Spleen (tissue), 11 donors: ENCODE results near the gene BTBD1. TPM values are rescaled to one million over a fixed set of nuclear protein-coding genes. Genes with fewer than 3 reads are reported as not detected.
"Not testable (repeated sequence)": the region's sequence is repeated elsewhere in the genome, so short reads cannot be mapped to it uniquely, and the experiment has no call there.

Experiments
- DNase-seq: peaks from one replicate; pipeline ENCODE4 v3.0.0-alpha.2; 2020
- H3K27ac ChIP-seq, 8 donors: fragments of 200-600 bp; sonication (generic) in 7 of 8; 1 replicate in 4 of 8; 2 replicates in 4 of 8; pipeline versions ENCODE4 v1.5.0 to v1.8.0; 2016 to 2021; ENCODE audit warnings: inconsistent platforms in 4 of 8, mild to moderate bottlenecking in 4 of 8, moderate library complexity in 1 of 8
- H3K27me3 ChIP-seq, 7 donors: fragments of 200-600 bp; sonication (generic) in 6 of 7; replicated peaks in 1 of 7; 1 replicate in 4 of 7; 2 replicates in 3 of 7; pipeline versions ENCODE4 v1.5.0 to v1.8.0; 2016 to 2021; ENCODE audit warnings: inconsistent platforms in 3 of 7, mild to moderate bottlenecking in 1 of 7
- H3K36me3 ChIP-seq, 6 donors: fragments of 200-600 bp; sonication (generic) in 5 of 6; 1 replicate in 4 of 6; 2 replicates in 2 of 6; pipeline versions ENCODE4 v1.5.0 to v1.8.0; 2016 to 2021; ENCODE audit warnings: inconsistent platforms in 2 of 6
- H3K4me1 ChIP-seq, 6 donors: fragments of 200-600 bp; sonication (generic) in 5 of 6; 1 replicate in 3 of 6; 2 replicates in 3 of 6; pipeline versions ENCODE4 v1.5.0 to v1.8.0; 2016 to 2021; ENCODE audit warnings: inconsistent platforms in 3 of 6
- H3K4me3 ChIP-seq, 8 donors: fragments of 200-600 bp; sonication (generic) in 7 of 8; 1 replicate in 4 of 8; 2 replicates in 4 of 8; pipeline versions ENCODE4 v1.5.0 to v1.8.0; 2016 to 2021; ENCODE audit warnings: inconsistent platforms in 4 of 8, mild to moderate bottlenecking in 4 of 8, moderate library complexity in 2 of 8
- H3K9me3 ChIP-seq, 8 donors: fragments of 200-600 bp; sonication (generic) in 7 of 8; 1 replicate in 4 of 8; 2 replicates in 4 of 8; pipeline versions ENCODE4 v1.5.0 to v1.8.0; 2016 to 2021; ENCODE audit warnings: inconsistent platforms in 4 of 8
- POLR2A ChIP-seq, 3 donors: fragments of 450-650 bp; IDR thresholded peaks; one replicate each; pipeline ENCODE4 v1.5.1; 2017; ENCODE audit warnings: antibody characterized with exemption in 3 of 3, mild to moderate bottlenecking in 1 of 3
- POLR2AphosphoS5 ChIP-seq, 3 donors: sonication (generic); formaldehyde crosslinking; IDR thresholded peaks; one replicate each; pipeline ENCODE4 v1.5.1; 2017; ENCODE audit warnings: antibody characterized with exemption in 3 of 3
- WGBS, 5 donors: extraction: QIAGEN DNeasy Blood & Tissue Kit in 3 of 5; methylation state at CpG; one replicate each; pipeline versions ENCODE4 v1.1.5 to v1.1.7; 2013 to 2018; 5-methylcytosine and 5-hydroxymethylcytosine counted together
- intact Hi-C: fragments of 100-400 bp; cut with DNase I; formaldehyde crosslinking; loops from one replicate; pipeline ENCODE4 v1.15.0; 2023; ENCODE audit warnings: low total_unique reads
- polyA plus RNA-seq, 3 donors: library from polyadenylated mRNA; stranded (reverse); fragments of 200-250 nt; gene quantifications; one replicate each; pipeline ENCODE4 v1.2.1, GENCODE V29; 2013
- total RNA-seq, 7 donors: library from RNA; depleted of rRNA in 3 of 7; stranded (reverse); fragments of >200 nt in 3 of 7; fragmentation: NEBNext Ultra II Directional in 4 of 7; extraction: Animal tissue kit (Norgen Biotek cat#: 25700) in 4 of 7; gene quantifications; one replicate each; pipeline versions ENCODE4 v1.1.0 to v1.2.1, GENCODE V29; 2016 to 2021
- TF ChIP-seq, protein P1 (sequence below), 11 experiments: fragments of 200-600 bp in 7 of 11; fragments of 450-650 bp in 4 of 11; sonication (generic) in 4 of 11; IDR thresholded peaks in 8 of 11; conservative IDR thresholded peaks in 3 of 11; 1 replicate in 7 of 11; 2 replicates in 4 of 11; pipeline versions ENCODE4 v1.4.0 to v1.8.0; 2016 to 2021; ENCODE audit warnings: antibody characterized with exemption in 11 of 11, inconsistent platforms in 4 of 11, mild to moderate bottlenecking in 1 of 11
- donor health status: healthy with polysubstance abuse.
- donor health status: DM: no; HTN: no; CAD: no; lungs with moderate emphysema.
- donor health status: DM: no; HTN: no; CAD: no.
- donor health status: Bipolar disorder and iron deficiency.
- donor health status: healthy.
- donor health status: DM: no; HTN: no; CAD: no.
- donor health status: DM: yes; HTN: yes; CAD: no.

Gene BTBD1
- total and polyA plus RNA-seq, 10 donors: 14.9 to 70.8 (median 45.7) TPM

DNA sequence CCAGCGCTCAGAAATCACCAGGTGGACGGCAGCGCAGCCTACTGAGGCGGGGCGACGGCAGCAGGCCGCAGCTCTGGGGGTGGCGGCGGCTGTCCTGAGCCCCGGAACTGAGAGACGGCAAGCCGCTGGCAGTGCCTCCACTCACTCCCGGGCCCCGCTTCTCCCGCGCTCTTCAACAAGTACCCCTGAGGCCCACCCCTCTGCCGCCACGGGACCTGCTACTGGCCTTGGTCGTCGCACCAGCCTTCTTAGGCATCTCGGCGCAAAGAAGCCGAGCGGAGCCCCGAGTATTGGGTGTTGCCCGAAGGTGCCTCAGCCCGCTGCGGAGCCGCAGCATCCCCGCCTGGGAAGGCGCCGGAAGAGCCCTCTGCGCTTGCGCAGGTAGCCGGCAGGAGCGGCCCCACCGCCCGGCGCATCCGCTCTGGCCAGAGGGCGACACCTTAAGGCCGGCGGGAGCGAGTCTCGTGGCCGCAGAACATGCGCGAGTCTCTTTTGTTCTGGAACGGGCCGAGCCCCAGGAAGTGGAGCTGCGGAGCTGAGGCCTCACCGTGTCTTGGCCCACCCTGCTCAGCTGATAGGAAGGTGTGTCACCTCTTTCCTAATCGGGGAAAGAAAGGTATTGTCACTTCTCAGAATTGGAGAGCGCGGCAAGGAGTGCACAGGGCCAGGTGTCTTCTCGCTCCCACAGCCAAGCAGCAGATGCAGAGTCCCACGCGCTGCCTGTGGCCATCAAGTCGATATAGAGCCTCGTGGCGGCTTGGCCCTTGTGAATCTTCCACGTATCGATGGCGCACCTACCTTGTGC, 55.6 kb downstream of the BTBD1 start, which contains the start of gene C15orf40:
C15orf40 (minus strand) TSS at position 369 of the 805 bp plus-strand sequence; CDS start at position 337, 32 bp downstream.
- intact Hi-C loops: no loop called here
- H3K36me3 ChIP-seq: peaks cover 0 to 45% (median 39%) of the 10 kb centered on the region in 6 donors
- peaks cover 21 to 58% (median 31%) of the 10 kb centered on the region in 6 donors for H3K4me1 ChIP-seq
- TF ChIP-seq, protein P1, sequence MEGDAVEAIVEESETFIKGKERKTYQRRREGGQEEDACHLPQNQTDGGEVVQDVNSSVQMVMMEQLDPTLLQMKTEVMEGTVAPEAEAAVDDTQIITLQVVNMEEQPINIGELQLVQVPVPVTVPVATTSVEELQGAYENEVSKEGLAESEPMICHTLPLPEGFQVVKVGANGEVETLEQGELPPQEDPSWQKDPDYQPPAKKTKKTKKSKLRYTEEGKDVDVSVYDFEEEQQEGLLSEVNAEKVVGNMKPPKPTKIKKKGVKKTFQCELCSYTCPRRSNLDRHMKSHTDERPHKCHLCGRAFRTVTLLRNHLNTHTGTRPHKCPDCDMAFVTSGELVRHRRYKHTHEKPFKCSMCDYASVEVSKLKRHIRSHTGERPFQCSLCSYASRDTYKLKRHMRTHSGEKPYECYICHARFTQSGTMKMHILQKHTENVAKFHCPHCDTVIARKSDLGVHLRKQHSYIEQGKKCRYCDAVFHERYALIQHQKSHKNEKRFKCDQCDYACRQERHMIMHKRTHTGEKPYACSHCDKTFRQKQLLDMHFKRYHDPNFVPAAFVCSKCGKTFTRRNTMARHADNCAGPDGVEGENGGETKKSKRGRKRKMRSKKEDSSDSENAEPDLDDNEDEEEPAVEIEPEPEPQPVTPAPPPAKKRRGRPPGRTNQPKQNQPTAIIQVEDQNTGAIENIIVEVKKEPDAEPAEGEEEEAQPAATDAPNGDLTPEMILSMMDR (IDR thresholded peaks at IDR 0.05 in 8 of 11, conservative IDR thresholded peaks at IDR 0.05 in 3 of 11): peak; percentile 42 to 77 (median 66)
- TF ChIP-seq POLR2A (IDR thresholded peaks at IDR 0.05): peak in 2 of 3 donors; percentile 11 to 59
- peak; percentile 95 to 96 (median 95) for TF ChIP-seq POLR2AphosphoS5 (IDR thresholded peaks at IDR 0.05)
- DNase-seq: peak; percentile 98
- no peaks in the 10 kb centered on the region for H3K27me3 ChIP-seq
- H3K4me3 ChIP-seq: peak within 1 kb of the TSS; percentile 89 to 100 (median 100)
- 1 to 2% (median 1%) methylated on average over 48 to 64 of the region's 64 CpGs for WGBS, 5 donors
- H3K27ac ChIP-seq: peak within 1 kb of the TSS; percentile 76 to 94 (median 88)
- no peaks in the 10 kb centered on the region for H3K9me3 ChIP-seq

DNA sequence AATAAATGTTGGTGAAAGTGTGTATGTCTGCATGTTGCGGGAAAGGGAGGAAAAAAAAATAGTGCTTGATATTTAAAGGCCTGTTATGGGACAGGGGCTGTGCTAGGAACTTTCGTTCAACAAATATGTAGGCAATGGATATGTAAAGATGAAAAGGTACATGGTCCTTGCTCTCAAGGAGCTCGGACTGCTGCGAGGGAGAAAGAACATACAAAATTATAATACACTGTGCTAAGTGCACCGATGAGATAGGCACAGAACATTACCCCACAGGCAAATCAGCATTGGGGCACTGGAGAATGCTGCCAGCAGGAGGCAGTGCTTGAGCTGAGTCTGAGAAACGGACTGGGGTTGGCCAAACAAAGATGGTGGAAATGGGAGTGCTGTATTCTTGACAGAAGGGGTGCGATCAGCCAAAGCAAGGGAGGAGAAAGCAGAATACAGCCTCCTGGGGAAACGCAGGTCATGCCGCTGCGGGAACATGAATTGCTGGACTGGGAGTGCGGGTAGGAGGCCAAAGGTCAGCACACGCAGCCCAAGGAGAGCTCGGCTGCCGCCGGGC, 56.3 kb downstream of the BTBD1 start:
- Histone ChIP-seq H3K36me3 (peaks cover 0 to 45% (median 40%) of the 10 kb centered on the region in 6 donors), H3K9me3 (no peaks in the 10 kb centered on the region), H3K27ac (peak overlapping the region; percentile 76 to 94 (median 88)), H3K4me3 (peak overlapping the region; percentile 89 to 100 (median 100)), H3K27me3 (no peaks in the 10 kb centered on the region), H3K4me1 (peaks cover 21 to 58% (median 31%) of the 10 kb centered on the region in 6 donors)
- intact Hi-C loops: no loop called here
- 9 to 11% (median 10%) methylated on average over 15 of the region's 15 CpGs for WGBS, 5 donors
- TF ChIP-seq POLR2AphosphoS5 (IDR thresholded peaks at IDR 0.05) (no peak), POLR2A (IDR thresholded peaks at IDR 0.05) (no peak)
- TF ChIP-seq, protein P1 (IDR thresholded peaks at IDR 0.05 in 8 of 11, conservative IDR thresholded peaks at IDR 0.05 in 3 of 11): peak; percentile 62 to 85 (median 76)
- peak; percentile 87 for DNase-seq

DNA sequence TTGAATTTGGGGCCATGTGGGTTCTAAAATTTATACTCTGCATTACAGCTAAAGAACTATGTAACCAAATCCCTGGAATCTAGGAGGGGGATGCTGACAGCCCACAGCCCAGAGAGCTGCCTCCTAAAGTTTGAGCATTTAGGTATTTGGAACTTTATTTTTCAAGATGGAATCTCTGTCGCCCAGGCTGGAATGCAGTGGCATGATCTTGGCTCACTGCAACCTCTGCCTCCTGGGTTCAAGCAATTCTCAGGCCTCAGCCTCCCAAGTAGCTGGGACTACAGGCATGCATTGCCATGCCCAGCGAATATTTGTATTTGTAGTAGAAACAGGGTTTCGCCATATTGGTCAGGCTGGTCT, 66.4 kb downstream of the BTBD1 start:
- H3K9me3 ChIP-seq, DNase-seq, H3K27me3 ChIP-seq: not testable (repeated sequence)
- H3K4me3 ChIP-seq: peak overlapping the region in 2 of 8 donors; percentile 8 to 57
- intact Hi-C loops: loop anchor here (5.0 kb wide), 1 partner anchor 458 kb away; the partner anchor contains the start of gene RPS17
- 92 to 98% (median 95%) methylated on average over 3 of the region's 3 CpGs for WGBS, 5 donors
- H3K36me3 ChIP-seq: peaks cover 0 to 24% (median 10%) of the 10 kb centered on the region in 6 donors
- peaks cover 0 to 16% (median 11%) of the 10 kb centered on the region in 6 donors for H3K4me1 ChIP-seq
- TF ChIP-seq, protein P1 (IDR thresholded peaks at IDR 0.05 in 8 of 11, conservative IDR thresholded peaks at IDR 0.05 in 3 of 11): peak in 1 of 11 experiments; percentile 8
- H3K27ac ChIP-seq: peak overlapping the region in 3 of 8 donors; percentile 49 to 64 (median 60)
